ENCODE measurements around the gene MTFMT.

MTFMT gene

DNA sequence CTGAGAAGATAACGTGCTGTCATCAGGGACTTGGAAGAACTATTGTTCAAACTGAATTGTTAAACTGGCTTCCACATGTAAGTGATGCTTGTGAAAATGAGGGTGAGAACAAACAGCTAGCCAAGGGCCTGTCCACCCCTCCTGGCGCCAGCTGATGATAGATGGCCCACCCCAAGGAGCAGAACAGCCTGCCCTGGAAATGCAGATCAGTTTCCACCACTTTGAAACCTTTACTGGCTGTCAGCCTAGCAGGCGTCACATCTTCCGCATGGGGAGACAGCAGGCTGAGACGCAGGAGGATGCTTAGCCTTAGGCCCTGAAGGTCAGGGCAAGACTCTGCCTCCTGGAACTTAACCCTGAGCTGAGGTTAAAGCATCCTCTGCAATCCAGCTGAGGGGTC, 9.4 kb upstream of the MTFMT start:
- Histone ChIP-seq H3K9me3 (ENCODE audit: control insufficient read depth, low read length) (no peaks in the 10 kb centered on the region), H3K27me3 (ENCODE audit: control insufficient read depth, insufficient read depth, low read length, poor library complexity, severe bottlenecking) (no peaks in the 10 kb centered on the region), H3K4me1 (ENCODE audit: control insufficient read depth, insufficient read depth, low read length) (no peaks in the 10 kb centered on the region), H3K27ac (ENCODE audit: insufficient read depth, low read depth, low read length, poor library complexity, severe bottlenecking) (no peak overlapping the region), H3K36me3 (ENCODE audit: control insufficient read depth, insufficient read depth, low read length) (no peaks in the 10 kb centered on the region), H3K4me3 (ENCODE audit: insufficient read depth, low read depth, low read length) (no peak overlapping the region)
- 83 to 87% methylated on average over 5 of the region's 5 CpGs for WGBS, 2 experiments

DNA sequence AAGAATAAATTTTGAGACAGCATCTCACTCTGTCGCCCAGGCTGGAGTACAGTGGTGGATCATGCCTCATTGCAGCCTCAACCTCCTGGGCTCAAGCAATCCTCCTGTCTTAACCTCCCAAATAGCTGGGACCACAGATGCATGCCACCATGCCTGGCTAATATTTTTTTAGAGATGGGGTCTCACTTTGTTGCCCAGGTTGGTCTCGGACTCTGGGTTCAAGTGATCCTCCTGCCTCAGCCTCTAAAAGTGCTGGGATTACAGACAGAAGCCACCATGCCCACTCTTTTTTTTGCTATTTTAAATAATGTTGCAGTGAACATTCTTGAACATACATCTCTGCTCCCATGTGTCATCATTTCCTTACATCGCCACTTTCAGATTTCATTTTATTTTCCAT, 9.0 kb upstream of the MTFMT start:
- no peaks in the 10 kb centered on the region for H3K36me3 ChIP-seq (ENCODE audit: control insufficient read depth, insufficient read depth, low read length)
- H3K27me3 ChIP-seq (ENCODE audit: control insufficient read depth, insufficient read depth, low read length, poor library complexity, severe bottlenecking) = no peaks in the 10 kb centered on the region
- H3K27ac ChIP-seq (ENCODE audit: insufficient read depth, low read depth, low read length, poor library complexity, severe bottlenecking) = no peak overlapping the region
- no peaks in the 10 kb centered on the region for H3K4me1 ChIP-seq (ENCODE audit: control insufficient read depth, insufficient read depth, low read length)
- no peaks in the 10 kb centered on the region for H3K9me3 ChIP-seq (ENCODE audit: control insufficient read depth, low read length)
- no peak overlapping the region for H3K4me3 ChIP-seq (ENCODE audit: insufficient read depth, low read depth, low read length)
- 95 to 97% methylated on average over 3 of the region's 3 CpGs for WGBS, 2 experiments

DNA sequence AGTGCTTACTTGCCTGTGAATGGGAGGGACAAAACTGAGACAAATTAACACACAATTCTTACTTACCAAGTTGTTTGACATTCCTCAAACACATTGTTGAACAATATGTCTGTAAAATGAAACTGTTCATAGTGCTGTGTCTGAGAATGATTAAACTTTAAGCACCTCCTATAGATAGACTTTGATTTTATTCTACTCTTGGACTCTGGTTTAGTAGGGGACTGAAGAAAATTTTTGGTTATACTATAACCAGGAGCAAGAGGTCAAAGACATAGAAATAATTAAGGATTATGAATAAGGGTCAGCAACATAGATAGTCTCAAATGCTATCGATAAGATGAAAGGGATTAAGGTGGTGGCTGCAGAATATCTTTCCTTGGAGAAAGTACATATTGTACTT, 7.9 kb upstream of the MTFMT start:
- Histone ChIP-seq H3K27ac (ENCODE audit: insufficient read depth, low read depth, low read length, poor library complexity, severe bottlenecking) (no peak overlapping the region), H3K27me3 (ENCODE audit: control insufficient read depth, insufficient read depth, low read length, poor library complexity, severe bottlenecking) (no peaks in the 10 kb centered on the region), H3K36me3 (ENCODE audit: control insufficient read depth, insufficient read depth, low read length) (no peaks in the 10 kb centered on the region), H3K4me1 (ENCODE audit: control insufficient read depth, insufficient read depth, low read length) (no peaks in the 10 kb centered on the region), H3K9me3 (ENCODE audit: control insufficient read depth, low read length) (no peaks in the 10 kb centered on the region), H3K4me3 (ENCODE audit: insufficient read depth, low read depth, low read length) (no peak overlapping the region)
- 90 to 100% methylated on average over 1 of the region's 1 CpG for WGBS, 2 experiments

DNA sequence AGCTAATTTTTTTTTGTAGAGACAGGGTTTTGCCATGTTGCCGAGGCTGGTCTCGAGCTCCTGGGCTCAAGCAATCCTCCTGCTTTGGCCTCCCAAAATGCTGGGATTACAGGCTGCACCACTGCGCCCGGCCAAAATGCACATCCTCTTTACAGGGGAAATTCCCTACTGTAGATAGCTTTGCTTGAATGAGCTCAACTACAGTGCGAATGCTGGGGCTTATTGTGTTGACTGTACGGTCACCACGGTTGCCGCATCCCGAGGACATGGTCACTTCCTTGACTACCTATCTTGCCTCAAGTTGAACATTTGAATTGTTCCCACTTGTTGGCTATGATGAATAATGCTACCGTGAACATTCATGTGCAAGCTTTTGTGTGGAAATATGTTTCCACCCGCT, 5.3 kb upstream of the MTFMT start:
- Histone ChIP-seq H3K27me3 (ENCODE audit: control insufficient read depth, insufficient read depth, low read length, poor library complexity, severe bottlenecking) (no peaks in the 10 kb centered on the region), H3K4me3 (ENCODE audit: insufficient read depth, low read depth, low read length) (no peak overlapping the region), H3K27ac (ENCODE audit: insufficient read depth, low read depth, low read length, poor library complexity, severe bottlenecking) (no peak overlapping the region), H3K4me1 (ENCODE audit: control insufficient read depth, insufficient read depth, low read length) (no peaks in the 10 kb centered on the region), H3K36me3 (ENCODE audit: control insufficient read depth, insufficient read depth, low read length) (no peaks in the 10 kb centered on the region), H3K9me3 (ENCODE audit: control insufficient read depth, low read length) (no peaks in the 10 kb centered on the region)
- WGBS, 2 experiments = 93 to 96% methylated on average over 11 of the region's 11 CpGs

DNA sequence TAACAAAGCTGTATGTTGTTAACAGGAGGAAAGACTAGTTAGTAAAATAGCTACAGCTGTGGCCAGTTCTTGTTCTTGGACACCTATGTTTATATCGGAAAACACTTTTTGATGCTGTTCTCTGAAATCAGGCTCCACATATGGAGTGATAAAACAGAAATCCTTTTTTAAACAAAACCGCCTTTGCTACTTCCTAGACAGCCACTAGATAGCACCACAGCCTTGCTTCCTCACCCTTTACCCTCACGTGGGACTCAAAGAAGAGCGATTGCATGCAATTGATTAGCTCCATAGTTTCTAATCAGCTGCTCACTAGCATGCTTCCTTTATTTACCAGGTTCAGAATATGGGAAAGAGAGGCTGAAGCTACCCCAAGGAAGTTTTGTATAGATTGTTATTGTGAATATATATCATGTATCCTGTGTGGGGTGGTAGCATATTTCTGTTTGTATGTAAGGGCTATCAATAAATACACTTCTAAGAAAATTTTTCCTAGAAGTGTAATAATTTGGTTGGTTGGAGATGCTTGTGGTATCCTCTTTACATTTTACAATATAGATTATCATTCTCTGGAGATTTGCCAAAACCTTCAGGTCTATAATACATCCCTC, 4.3 kb upstream of the MTFMT start:
- Histone ChIP-seq H3K4me3 (ENCODE audit: insufficient read depth, low read depth, low read length) (no peak overlapping the region), H3K4me1 (ENCODE audit: control insufficient read depth, insufficient read depth, low read length) (no peaks in the 10 kb centered on the region), H3K36me3 (ENCODE audit: control insufficient read depth, insufficient read depth, low read length) (no peaks in the 10 kb centered on the region), H3K27ac (ENCODE audit: insufficient read depth, low read depth, low read length, poor library complexity, severe bottlenecking) (no peak overlapping the region), H3K9me3 (ENCODE audit: control insufficient read depth, low read length) (no peaks in the 10 kb centered on the region), H3K27me3 (ENCODE audit: control insufficient read depth, insufficient read depth, low read length, poor library complexity, severe bottlenecking) (no peaks in the 10 kb centered on the region)
- WGBS, 2 experiments = 48 to 49% methylated on average over 4 of the region's 4 CpGs

DNA sequence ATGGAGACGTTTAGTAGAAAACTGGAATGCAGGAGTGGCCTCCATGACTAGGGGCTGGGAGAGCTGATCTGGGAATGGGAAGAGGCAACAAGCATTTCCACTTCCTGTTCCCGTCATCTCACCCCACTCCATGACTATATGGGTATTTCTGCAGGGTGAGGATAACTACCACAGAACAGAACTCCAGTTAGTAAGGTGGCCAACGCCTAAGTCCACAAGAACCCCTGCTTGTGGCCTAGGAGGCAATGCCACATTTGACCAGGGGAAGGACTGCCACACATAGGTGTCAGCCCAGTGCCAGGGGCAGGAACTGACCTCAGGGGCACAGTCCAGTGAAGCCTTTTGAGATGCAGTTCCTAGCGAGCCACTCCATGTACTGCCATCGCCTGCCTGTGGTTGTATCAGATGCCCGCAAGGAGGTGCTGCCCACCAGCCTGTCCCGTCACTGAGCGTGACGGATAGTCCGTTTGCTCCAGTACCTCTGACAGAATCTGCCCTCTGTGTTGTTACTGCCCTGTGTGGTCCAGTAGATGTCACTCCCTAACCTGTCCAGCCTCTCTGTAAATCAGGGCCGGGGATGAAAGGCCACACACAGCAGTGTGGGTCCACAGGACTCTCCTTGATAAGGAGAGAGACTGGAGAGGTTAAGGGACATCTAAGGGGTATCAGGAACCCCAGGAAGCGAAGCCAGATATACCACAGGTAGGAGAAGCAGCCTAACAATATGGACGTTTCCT, 3.5 kb upstream of the MTFMT start:
- H3K27me3 ChIP-seq (ENCODE audit: control insufficient read depth, insufficient read depth, low read length, poor library complexity, severe bottlenecking) = no peaks in the 10 kb centered on the region
- H3K27ac ChIP-seq (ENCODE audit: insufficient read depth, low read depth, low read length, poor library complexity, severe bottlenecking) = no peak overlapping the region
- H3K36me3 ChIP-seq (ENCODE audit: control insufficient read depth, insufficient read depth, low read length) = no peaks in the 10 kb centered on the region
- no peaks in the 10 kb centered on the region for H3K9me3 ChIP-seq (ENCODE audit: control insufficient read depth, low read length)
- H3K4me1 ChIP-seq (ENCODE audit: control insufficient read depth, insufficient read depth, low read length) = no peaks in the 10 kb centered on the region
- no peak overlapping the region for H3K4me3 ChIP-seq (ENCODE audit: insufficient read depth, low read depth, low read length)
- 34 to 37% methylated on average over 13 of the region's 13 CpGs for whole genome bisulfite sequencing, 2 experiments

DNA sequence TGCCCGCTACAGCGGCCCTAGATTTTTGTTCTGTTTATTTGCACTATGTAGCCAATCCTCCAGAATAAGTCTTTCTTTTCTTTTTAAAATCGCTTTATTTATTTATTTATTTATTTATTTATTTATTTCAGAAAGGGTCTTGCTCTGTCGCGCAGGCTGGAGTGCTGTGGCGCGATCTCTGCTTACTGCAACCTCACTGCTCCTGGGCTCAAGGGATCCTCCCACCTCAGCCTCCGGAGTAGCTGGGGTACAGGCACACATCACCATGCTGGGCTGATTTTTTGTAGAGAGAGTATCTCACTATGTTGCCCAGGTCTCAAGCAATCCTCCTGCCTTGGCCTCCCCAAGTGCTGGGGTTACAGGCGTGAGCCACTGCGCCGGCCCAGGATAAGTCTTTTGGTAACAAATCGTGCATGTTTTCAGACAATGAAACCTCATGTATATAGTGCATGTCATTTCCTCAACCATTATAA, 333 bp upstream of the MTFMT start:
- Histone ChIP-seq H3K9me3 (ENCODE audit: control insufficient read depth, low read length) (no peaks in the 10 kb centered on the region), H3K4me3 (ENCODE audit: insufficient read depth, low read depth, low read length) (peak overlapping the region; percentile 70), H3K27me3 (ENCODE audit: control insufficient read depth, insufficient read depth, low read length, poor library complexity, severe bottlenecking) (no peaks in the 10 kb centered on the region), H3K36me3 (ENCODE audit: control insufficient read depth, insufficient read depth, low read length) (peaks cover 10% of the 10 kb centered on the region), H3K4me1 (ENCODE audit: control insufficient read depth, insufficient read depth, low read length) (no peaks in the 10 kb centered on the region), H3K27ac (ENCODE audit: insufficient read depth, low read depth, low read length, poor library complexity, severe bottlenecking) (no peak overlapping the region)
- 71 to 75% methylated on average over 10 to 11 of the region's 12 CpGs for WGBS, 2 experiments

DNA sequence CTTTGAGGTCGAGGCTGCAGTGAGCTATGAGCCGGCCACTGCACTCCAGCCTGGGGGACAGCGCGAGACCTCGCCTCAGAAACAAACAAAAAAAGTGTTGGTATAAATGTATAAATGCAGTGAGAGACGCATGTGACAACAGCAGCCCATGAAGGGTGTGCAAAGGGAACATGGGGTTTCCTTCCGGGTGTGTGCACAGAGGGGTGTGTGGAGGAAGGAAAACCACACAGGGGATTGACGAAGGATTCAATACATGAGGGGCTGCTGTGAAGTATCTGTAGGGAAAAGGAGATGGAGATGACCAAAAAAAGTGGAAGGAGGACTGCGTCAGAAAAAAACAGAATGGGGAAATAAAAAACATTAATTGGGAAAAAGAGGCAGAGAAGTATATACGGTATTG, 1.1 kb downstream of the MTFMT start:
- Histone ChIP-seq H3K27me3 (ENCODE audit: control insufficient read depth, insufficient read depth, low read length, poor library complexity, severe bottlenecking) (no peaks in the 10 kb centered on the region), H3K9me3 (ENCODE audit: control insufficient read depth, low read length) (no peaks in the 10 kb centered on the region), H3K27ac (ENCODE audit: insufficient read depth, low read depth, low read length, poor library complexity, severe bottlenecking) (no peak overlapping the region), H3K4me1 (ENCODE audit: control insufficient read depth, insufficient read depth, low read length) (no peaks in the 10 kb centered on the region), H3K36me3 (ENCODE audit: control insufficient read depth, insufficient read depth, low read length) (peaks cover 10% of the 10 kb centered on the region), H3K4me3 (ENCODE audit: insufficient read depth, low read depth, low read length) (peak overlapping the region; percentile 70)
- WGBS, 2 experiments = 76 to 77% methylated on average over 10 of the region's 10 CpGs

DNA sequence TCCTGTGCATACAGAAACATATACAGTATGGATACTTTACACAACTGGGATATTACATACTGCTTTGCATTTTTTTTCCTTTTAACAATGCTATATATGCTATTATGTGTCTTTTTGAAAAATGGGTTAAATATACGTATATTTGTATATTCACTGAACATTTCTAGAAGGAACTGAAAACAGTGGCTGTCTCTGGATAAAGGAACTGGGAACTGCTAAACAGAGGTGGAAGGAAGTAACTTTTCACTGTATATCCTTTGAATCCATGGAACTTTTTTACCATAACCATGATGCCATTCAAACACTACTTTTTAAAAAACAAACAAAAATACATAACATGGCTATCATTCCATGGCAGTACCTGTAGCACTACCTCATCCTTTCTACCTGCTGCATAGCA, 1.8 kb downstream of the MTFMT start:
- Histone ChIP-seq H3K9me3 (ENCODE audit: control insufficient read depth, low read length) (no peaks in the 10 kb centered on the region), H3K36me3 (ENCODE audit: control insufficient read depth, insufficient read depth, low read length) (peaks cover 10% of the 10 kb centered on the region), H3K27ac (ENCODE audit: insufficient read depth, low read depth, low read length, poor library complexity, severe bottlenecking) (no peak overlapping the region), H3K4me3 (ENCODE audit: insufficient read depth, low read depth, low read length) (no peak overlapping the region), H3K27me3 (ENCODE audit: control insufficient read depth, insufficient read depth, low read length, poor library complexity, severe bottlenecking) (no peaks in the 10 kb centered on the region), H3K4me1 (ENCODE audit: control insufficient read depth, insufficient read depth, low read length) (no peaks in the 10 kb centered on the region)
- WGBS, 2 experiments = 100% methylated on average over 1 of the region's 1 CpG; no CpG with 5 or more reads in 1 of the 2 experiments

DNA sequence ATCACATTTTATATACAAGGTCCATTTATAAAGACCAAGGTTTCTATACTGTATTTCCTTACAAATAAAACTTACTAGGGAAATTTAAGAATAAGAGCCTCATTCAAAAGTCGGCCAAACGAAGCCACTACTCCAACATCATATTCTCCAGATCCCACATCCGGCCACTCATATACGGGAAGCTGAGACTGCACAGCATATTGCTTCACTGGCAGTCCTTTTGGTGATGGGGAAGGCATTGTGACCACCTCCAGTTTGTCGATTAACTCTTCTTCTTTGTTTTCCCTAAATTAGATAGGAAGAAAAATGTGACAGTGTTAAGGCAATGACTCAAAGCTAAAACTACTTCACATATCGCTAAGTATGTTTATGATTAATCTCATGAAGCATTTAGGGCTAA, 2.7 kb downstream of the MTFMT start:
- Histone ChIP-seq H3K4me1 (ENCODE audit: control insufficient read depth, insufficient read depth, low read length) (no peaks in the 10 kb centered on the region), H3K36me3 (ENCODE audit: control insufficient read depth, insufficient read depth, low read length) (peaks cover 10% of the 10 kb centered on the region), H3K27me3 (ENCODE audit: control insufficient read depth, insufficient read depth, low read length, poor library complexity, severe bottlenecking) (no peaks in the 10 kb centered on the region), H3K4me3 (ENCODE audit: insufficient read depth, low read depth, low read length) (no peak overlapping the region), H3K9me3 (ENCODE audit: control insufficient read depth, low read length) (no peaks in the 10 kb centered on the region), H3K27ac (ENCODE audit: insufficient read depth, low read depth, low read length, poor library complexity, severe bottlenecking) (no peak overlapping the region)
- 97 to 100% methylated on average over 4 to 6 of the region's 6 CpGs for WGBS, 2 experiments

Measured in ectodermal cell (in vitro differentiated cells).